Activated T-cell treated with anti-CD3 and anti-CD28 coated beads, Interleukin-2, amount 50 U/mL, for 72 hours (primary cell): ENCODE data around the gene RNASE1. TPM values are rescaled to one million over a fixed set of nuclear protein-coding genes. Genes with fewer than 3 reads are reported as not detected.
"Not testable (repeated sequence)": the region's sequence is repeated elsewhere in the genome, so short reads cannot be mapped to it uniquely, and the experiment has no call there.

Experiments used
- ATAC-seq, 2 donors: fragments of 150-1000 bp; cut with Tn5 transposase; replicated peaks in 1 of 2; 2 replicates each; pipeline ENCODE4 v1.10.0; 2021; ENCODE audit warnings: moderate library complexity in 2 of 2, mild to moderate bottlenecking in 1 of 2
- DNase-seq, 2 donors: peaks; one replicate each; pipeline ENCODE4 v3.0.0; 2021 to 2022; ENCODE audit warnings: mixed read lengths in 1 of 2
- H3K27ac Mint-ChIP-seq: one replicate; pipeline ENCODE4 v1.8.0; 2022; ENCODE audit warnings: mild to moderate bottlenecking, moderate library complexity, mixed read lengths
- H3K27me3 Mint-ChIP-seq: one replicate; pipeline ENCODE4 v1.8.0; 2022; ENCODE audit warnings: low read depth, mixed read lengths
- H3K36me3 Mint-ChIP-seq, 2 donors: one replicate each; pipeline ENCODE4 v1.8.0; 2022; ENCODE audit warnings: mixed read lengths in 2 of 2, mild to moderate bottlenecking in 1 of 2; ENCODE audit not compliant: insufficient read depth in 2 of 2
- H3K4me1 Mint-ChIP-seq: one replicate; pipeline ENCODE4 v1.8.0; 2022; ENCODE audit warnings: low read depth, mixed read lengths
- H3K4me3 Mint-ChIP-seq, 2 donors: one replicate each; pipeline ENCODE4 v1.8.0; 2022; ENCODE audit warnings: mild to moderate bottlenecking in 2 of 2, mixed read lengths in 2 of 2, moderate library complexity in 2 of 2
- H3K9me3 Mint-ChIP-seq, 2 donors: one replicate each; pipeline ENCODE4 v1.8.0; 2022; ENCODE audit warnings: mixed read lengths in 2 of 2
- total RNA-seq, 2 donors: library from RNA; stranded (reverse); gene quantifications; one replicate each; pipeline ENCODE4 v1.2.3, GENCODE V29; 2022

RNASE1 gene
- total RNA-seq, 2 donors from 2014 or later: not detected

DNA sequence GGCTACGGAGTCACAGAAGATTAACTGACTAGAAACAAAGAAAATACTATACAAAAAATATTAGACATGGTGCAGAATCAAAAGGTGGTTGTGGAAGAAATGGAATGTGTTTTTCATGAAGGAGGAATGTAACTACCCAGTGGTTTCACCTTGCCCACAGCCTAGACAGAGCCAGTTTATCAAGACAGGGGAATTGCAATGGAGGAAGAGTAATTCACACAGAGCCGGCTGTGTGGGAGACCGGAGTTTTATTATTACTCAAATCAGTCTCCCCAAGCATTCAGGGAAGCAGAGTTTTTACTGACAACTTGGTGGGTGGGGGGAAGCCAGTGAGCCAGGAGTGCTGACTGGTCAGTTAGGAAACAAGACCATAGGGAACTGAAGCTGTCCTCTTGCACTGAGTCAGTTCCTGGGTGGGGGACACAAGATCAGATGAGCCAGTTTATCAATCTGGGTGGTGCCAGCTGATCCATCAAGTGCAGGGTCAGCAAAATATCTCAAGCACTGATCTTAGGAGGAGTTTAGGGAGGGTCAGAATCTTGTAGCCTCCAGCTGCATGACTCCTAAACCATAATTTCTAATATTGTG lies 19.0 kb upstream of the RNASE1 start:
- not testable (repeated sequence) for H3K27ac Mint-ChIP-seq, H3K4me3 Mint-ChIP-seq, H3K27me3 Mint-ChIP-seq, H3K36me3 Mint-ChIP-seq, H3K9me3 Mint-ChIP-seq, ATAC-seq, H3K4me1 Mint-ChIP-seq
- DNase-seq: peak in 1 of 2 donors; percentile 1

DNA sequence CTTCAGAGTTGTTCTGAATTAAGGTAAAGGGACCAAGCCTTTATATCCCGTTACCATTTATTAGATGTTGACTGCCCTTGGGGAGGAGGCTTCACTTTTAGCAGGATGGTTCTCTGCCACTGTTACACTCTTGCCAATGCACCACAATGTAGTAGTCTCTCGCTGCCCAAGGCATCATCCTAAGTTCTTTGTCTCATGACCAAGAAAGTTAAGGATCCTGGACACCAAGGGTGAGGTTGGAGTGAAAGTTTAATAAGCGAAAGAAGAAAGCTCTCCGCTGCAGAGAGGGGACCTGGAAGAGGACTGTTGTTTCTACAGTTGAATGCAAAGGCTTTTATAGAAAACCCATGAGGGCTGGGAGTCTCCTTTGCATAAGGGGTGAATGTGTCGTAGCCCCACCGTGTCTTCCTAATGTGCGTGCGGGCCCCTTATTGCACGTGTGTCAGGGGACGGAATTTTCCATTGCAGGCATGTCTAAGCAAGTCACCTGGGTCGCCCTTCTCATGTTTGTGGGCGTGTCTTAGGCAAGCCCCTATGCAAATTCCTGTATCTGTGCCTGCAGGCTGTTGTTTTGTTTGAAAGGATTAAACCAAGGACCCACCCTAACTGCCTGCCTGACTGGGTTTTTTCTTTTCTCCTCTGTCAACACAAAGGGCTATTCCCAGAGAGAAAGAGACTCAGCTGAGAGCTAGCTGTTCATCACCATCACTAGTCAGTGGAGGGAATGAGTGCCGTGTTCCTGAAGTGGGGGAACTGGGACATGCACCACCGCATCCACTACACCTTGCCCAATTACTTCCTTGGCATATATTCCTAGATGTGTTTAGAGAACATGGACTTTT lies 17.6 kb upstream of the RNASE1 start:
- no peaks in the 10 kb centered on the region for H3K4me1 Mint-ChIP-seq
- H3K4me3 Mint-ChIP-seq: no peak overlapping the region
- H3K27ac Mint-ChIP-seq: no peak overlapping the region
- ATAC-seq (no peak), DNase-seq (no peak)
- H3K36me3 Mint-ChIP-seq: no peaks in the 10 kb centered on the region
- no peaks in the 10 kb centered on the region for H3K27me3 Mint-ChIP-seq
- no peaks in the 10 kb centered on the region for H3K9me3 Mint-ChIP-seq

DNA sequence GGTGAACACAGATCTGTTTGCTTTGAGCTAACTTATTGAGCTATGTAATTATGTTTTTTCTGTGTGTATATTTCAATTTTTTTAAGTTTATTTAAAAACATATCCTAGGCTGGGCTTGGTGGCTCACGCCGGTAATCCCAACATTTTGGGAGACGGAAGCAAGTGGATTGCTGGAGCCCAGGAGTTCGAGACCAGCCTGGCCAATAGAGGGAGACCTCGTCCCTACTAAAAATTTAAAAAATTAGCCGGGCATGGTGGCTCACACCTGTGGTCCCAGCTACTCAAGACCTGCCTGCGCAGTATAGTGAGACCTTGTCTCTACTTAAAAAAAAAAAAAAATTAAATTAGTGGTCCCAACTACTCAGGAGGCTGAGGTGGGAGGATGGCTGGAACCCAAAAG lies 16.2 kb upstream of the RNASE1 start:
- H3K36me3 Mint-ChIP-seq: no peaks in the 10 kb centered on the region
- no peaks in the 10 kb centered on the region for H3K4me1 Mint-ChIP-seq
- ATAC-seq (no peak), DNase-seq (no peak)
- no peak overlapping the region for H3K4me3 Mint-ChIP-seq
- no peaks in the 10 kb centered on the region for H3K27me3 Mint-ChIP-seq
- no peaks in the 10 kb centered on the region for H3K9me3 Mint-ChIP-seq
- no peak overlapping the region for H3K27ac Mint-ChIP-seq

DNA sequence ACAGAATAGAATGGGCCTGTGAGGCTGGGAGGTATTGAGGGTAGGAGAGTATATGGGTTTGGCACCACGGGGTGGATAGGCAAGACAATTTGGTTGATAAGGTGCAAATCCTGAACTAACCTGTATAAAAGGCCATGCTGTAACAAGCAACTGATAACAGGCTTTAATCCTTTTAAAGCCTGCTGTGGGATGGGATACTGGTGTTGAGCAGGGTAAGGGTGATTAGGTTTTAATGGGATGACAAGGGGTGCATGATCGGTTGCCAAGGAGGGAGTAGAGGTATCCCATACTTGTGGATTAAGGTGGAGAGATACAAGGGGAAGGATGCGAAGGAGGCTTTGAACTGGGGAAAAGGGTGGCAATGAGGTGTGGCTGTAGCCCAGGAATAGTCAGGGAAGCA lies 13.3 kb upstream of the RNASE1 start:
- DNase-seq, H3K9me3 Mint-ChIP-seq, H3K4me3 Mint-ChIP-seq, H3K36me3 Mint-ChIP-seq, H3K27me3 Mint-ChIP-seq, H3K4me1 Mint-ChIP-seq, H3K27ac Mint-ChIP-seq, ATAC-seq: not testable (repeated sequence)

DNA sequence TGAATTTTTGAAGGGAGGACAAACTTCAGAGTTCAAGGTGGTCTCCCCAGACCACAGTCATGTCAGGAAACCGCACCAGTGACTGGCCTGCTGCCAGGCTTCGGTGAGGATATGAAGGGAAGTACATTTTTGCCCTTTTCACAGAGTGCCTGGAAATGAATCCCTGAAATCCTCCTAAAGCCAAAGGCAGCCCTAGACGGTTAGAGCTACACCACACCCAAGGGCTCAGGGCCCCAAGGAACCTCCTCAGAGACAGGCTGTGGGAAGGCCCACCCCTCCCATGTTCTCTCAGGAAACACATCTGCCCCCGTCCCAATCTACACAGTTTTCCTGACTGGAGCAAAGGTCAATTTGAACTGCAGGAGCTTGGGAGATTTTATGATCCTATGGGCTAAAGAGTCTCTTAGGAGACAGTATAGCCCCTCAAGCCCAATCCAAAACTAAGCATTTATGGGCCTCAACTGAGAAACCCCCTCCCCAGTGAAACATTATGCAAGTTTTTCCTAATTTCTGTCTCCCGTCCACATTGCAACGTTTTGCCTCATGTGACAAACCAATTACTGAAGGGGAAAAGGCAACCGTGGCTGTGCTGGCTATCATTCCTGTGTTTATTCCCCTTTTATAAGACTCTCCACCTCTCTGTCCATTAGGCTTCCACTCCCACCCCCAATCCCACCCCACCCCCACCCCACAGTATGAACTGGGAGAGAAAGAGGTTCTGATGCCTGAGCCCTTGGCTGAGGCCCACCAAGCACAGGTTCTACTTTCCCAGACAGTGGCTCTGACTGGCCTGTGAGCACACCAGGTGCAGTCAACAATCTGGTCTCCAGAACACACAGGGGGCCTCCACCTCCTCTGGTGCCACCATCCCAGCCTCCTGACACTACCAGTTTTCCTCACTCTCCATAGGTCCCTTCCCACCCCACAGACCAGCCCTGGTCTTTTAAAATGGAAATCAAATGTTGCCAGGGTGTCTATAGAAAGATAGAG lies 9.6 kb upstream of the RNASE1 start:
- H3K4me3 Mint-ChIP-seq: no peak overlapping the region
- no peaks in the 10 kb centered on the region for H3K4me1 Mint-ChIP-seq
- H3K27ac Mint-ChIP-seq: no peak overlapping the region
- H3K27me3 Mint-ChIP-seq: no peaks in the 10 kb centered on the region
- DNase-seq: no peak
- no peaks in the 10 kb centered on the region for H3K36me3 Mint-ChIP-seq
- H3K9me3 Mint-ChIP-seq: no peaks in the 10 kb centered on the region
- ATAC-seq: no peak

DNA sequence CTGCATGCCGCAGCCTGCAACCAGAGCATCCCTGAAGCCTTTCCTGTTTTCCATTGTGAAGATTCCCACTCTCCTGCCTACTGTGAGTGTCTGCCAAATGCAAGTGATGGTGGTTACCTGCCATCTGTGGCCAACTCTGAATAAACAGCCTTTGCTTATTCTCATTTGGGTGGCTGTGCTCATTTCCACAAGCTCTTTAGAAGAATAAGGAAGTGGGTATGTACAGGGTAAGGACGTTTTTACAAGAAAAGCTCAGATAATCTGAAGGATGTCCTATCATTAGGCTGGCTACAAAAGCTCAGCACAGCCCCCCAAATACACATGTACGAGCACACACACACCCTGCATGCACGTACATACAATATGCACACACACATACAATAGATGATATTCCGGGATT lies 7.3 kb upstream of the RNASE1 start:
- Mint-ChIP-seq H3K4me1 (no peaks in the 10 kb centered on the region), H3K27ac (no peak overlapping the region), H3K36me3 (no peaks in the 10 kb centered on the region), H3K9me3 (no peaks in the 10 kb centered on the region), H3K27me3 (peaks cover 8% of the 10 kb centered on the region), H3K4me3 (no peak overlapping the region)
- ATAC-seq (no peak), DNase-seq (no peak)

DNA sequence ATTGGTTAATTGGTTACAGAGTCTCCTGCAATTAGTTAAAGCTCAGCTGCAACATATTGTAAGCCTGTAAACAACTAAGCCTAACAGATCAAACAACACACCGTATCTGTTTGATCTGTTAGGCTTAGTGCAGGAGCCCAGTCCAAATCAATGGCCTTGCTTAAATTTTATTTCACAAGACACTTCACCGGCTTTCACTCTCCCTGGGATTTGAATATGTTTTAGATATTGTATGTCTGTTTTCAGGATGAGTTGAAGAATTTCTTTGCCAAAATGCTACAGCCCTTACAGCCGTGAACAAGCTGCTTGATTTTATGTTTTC lies 5.5 kb upstream of the RNASE1 start:
- ATAC-seq (no peak), DNase-seq (no peak)
- Mint-ChIP-seq H3K4me3 (no peak overlapping the region), H3K4me1 (no peaks in the 10 kb centered on the region), H3K27me3 (peaks cover 8% of the 10 kb centered on the region), H3K36me3 (no peaks in the 10 kb centered on the region), H3K27ac (no peak overlapping the region), H3K9me3 (no peaks in the 10 kb centered on the region)

DNA sequence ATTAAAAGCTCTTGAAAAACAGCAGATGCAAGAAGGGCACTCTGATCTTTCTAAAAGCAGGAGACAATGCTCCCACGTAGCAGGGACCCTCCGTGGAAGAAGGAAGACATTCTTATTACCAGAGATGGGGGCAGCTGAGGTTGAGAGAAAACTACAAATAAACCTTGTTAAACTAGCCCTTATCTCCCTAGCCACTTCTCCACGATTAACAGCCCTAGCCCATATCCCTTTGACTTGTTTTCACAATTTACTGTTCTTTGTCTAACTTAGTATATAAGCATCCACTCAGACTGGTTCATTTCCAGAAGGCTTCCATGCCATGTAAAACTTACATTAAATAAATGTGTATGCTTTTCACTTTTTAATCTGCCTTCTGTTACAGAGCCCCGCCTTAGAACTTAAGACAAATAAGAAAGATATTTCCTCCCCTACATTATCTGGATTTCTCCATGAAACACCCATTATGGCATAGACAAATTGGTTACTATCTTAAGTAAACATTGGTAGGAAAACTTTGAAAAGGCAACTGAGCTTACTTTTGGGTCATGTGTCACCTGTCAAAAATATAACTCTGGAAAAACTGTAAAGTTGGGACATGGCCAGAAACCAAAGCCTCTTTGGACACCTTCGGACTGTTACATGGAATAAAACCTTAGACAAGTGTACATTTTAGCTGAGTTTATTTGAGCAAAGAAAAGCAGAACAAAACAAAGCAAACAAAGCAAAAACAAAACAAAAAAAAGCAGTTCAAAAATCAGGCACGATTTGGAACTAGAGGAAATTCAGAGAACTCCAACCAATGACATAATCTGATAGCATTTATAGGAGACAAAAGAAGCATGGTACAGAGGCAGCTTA lies 4.9 kb upstream of the RNASE1 start:
- no peak for ATAC-seq
- no peak overlapping the region for H3K4me3 Mint-ChIP-seq
- no peaks in the 10 kb centered on the region for H3K36me3 Mint-ChIP-seq
- no peak for DNase-seq
- H3K27me3 Mint-ChIP-seq: peaks cover 8% of the 10 kb centered on the region
- H3K27ac Mint-ChIP-seq: no peak overlapping the region
- H3K9me3 Mint-ChIP-seq: no peaks in the 10 kb centered on the region
- H3K4me1 Mint-ChIP-seq: no peaks in the 10 kb centered on the region

DNA sequence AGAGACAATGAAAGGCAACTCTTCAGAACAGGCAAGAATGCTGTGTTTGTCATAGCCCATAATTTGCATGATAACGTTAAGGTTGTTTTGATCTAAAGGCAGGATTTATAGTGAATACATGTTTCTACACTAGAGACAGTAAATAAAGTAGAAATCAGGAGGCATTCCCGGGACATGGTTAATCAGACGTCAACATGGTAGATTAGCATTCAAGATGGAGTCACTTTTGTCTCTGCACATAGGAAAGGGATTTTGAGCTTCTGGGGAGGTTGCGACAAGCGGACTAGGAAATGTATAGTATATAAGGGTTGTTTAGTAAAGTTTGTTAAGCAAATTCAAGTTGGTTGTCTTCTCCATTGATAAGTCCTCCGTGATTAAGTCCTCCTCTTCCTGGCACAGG lies 2.8 kb upstream of the RNASE1 start:
- H3K27me3 Mint-ChIP-seq: peaks cover 8% of the 10 kb centered on the region
- no peak overlapping the region for H3K27ac Mint-ChIP-seq
- no peaks in the 10 kb centered on the region for H3K4me1 Mint-ChIP-seq
- no peaks in the 10 kb centered on the region for H3K9me3 Mint-ChIP-seq
- DNase-seq (no peak), ATAC-seq (no peak)
- no peak overlapping the region for H3K4me3 Mint-ChIP-seq
- H3K36me3 Mint-ChIP-seq: no peaks in the 10 kb centered on the region

DNA sequence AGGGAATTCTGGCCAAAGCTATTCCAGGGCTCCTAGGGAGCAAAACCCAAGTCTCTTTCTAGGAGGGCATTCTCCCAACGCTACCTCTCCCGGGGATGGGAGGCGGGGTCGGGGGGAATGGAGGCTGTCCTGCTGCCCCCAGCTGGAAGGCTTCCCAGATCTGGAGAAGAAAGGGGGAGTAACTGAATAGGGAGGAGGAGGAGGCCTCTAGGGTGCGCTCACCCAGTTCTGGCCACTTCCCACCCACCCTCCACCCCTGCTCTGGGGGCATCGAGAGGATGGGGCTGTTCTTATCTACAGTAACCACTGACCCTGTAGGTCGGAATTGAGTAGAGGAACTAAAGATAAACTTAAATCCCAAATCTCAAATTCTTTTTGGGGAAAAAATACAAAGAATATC lies 579 bp upstream of the RNASE1 start:
- no peaks in the 10 kb centered on the region for H3K9me3 Mint-ChIP-seq

DNA sequence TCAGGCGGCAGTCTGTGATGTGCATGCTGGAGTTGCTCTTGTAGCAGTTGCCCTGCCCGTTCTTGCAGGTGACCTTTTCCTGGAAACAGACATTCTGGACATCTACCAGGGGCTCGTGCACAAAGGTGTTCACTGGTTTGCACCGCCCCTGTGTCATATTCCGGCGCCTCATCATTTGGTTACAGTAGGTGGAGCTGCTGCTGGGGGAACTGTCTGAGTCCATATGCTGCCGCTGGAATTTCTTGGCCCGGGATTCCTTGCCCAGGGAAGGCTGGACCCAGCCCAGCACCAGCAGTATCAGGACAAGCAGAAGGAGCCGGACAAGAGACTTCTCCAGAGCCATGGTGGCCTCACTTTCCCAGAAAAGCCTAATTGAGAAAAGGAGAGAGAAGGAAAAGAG lies 918 bp downstream of the RNASE1 start:
- Mint-ChIP-seq H3K27me3 (peaks cover 8% of the 10 kb centered on the region), H3K9me3 (no peaks in the 10 kb centered on the region), H3K36me3 (no peaks in the 10 kb centered on the region), H3K4me3 (no peak overlapping the region), H3K27ac (no peak overlapping the region), H3K4me1 (no peaks in the 10 kb centered on the region)
- no peak for ATAC-seq
- no peak for DNase-seq

More for the DNA sequence above, 579 bp upstream of the RNASE1 start:
- no peak overlapping the region for H3K27ac Mint-ChIP-seq
- DNase-seq (no peak), ATAC-seq (no peak)
- H3K27me3 Mint-ChIP-seq: peaks cover 8% of the 10 kb centered on the region
- no peaks in the 10 kb centered on the region for H3K4me1 Mint-ChIP-seq
- H3K4me3 Mint-ChIP-seq: no peak overlapping the region
- no peaks in the 10 kb centered on the region for H3K36me3 Mint-ChIP-seq

DNA sequence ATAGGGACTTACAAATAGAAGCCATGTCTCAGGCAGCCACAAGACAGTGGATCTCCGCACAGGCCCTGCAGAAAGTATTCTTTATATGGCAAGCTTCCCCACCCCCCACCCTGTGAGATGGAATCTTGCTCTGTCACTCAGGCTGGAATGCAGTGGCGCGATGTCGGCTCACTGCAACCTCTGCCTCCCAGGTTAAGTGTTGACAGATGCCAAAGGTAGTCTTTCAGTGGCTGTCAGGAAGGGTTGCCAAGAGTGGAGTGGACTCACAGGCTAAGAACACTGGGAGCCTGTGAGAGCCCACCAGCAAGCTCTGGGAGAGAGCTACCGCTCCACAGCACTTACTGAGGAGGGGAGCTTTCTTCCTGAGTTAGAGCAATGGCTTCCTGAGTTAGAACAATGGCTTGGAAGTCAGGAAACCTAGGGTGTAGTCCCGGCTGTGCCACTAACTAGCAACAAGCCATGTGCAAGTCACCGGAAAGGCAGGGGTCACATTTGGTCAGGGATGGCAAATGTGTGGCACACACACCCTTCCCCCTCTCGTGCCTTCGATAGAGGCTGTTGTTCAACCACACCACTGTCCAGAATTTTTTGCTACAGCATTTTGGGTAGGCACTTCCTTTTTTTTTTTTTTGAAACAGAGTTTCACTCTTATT lies 2.6 kb downstream of the RNASE1 start:
- no peaks in the 10 kb centered on the region for H3K4me1 Mint-ChIP-seq

More for the DNA sequence above, 2.6 kb downstream of the RNASE1 start:
- DNase-seq (no peak), ATAC-seq (no peak)
- H3K9me3 Mint-ChIP-seq: no peaks in the 10 kb centered on the region
- no peak overlapping the region for H3K4me3 Mint-ChIP-seq
- no peaks in the 10 kb centered on the region for H3K27me3 Mint-ChIP-seq
- no peak overlapping the region for H3K27ac Mint-ChIP-seq
- no peaks in the 10 kb centered on the region for H3K36me3 Mint-ChIP-seq
